Kidney capillary endothelial cell (primary cell): ENCODE measurements around the gene TCF25.
A peak's percentile ranks its signal among the peaks of the same experiment; 100 is the strongest.
"Not testable (repeated sequence)": the region's sequence is repeated elsewhere in the genome, so short reads cannot be mapped to it uniquely, and the experiment has no call there.

Experiments
- DNase-seq: peaks from one replicate; pipeline ENCODE4 v3.0.0-alpha.2; 2018; ENCODE audit warnings: low spot score

The TCF25 gene

GRCh38 chr16:89920723-89921122 is 47.3 kb downstream of the TCF25 start:
- no peak for DNase-seq

- no peak for DNase-seq
Measured at GRCh38 chr16:89921131-89921701, 47.8 kb downstream of the TCF25 start.

GRCh38 chr16:89921702-89922476 is 48.5 kb downstream of the TCF25 start:
- DNase-seq: peak; percentile 94

GRCh38 chr16:89922477-89922883 is 49.1 kb downstream of the TCF25 start:
- DNase-seq: peak; percentile 90

- peak; percentile 82 for DNase-seq
Measured at GRCh38 chr16:89922884-89923639, 49.7 kb downstream of the TCF25 start, which contains the start of gene TUBB3. Gene TUBB3, plus strand, starts transcription at chr16:89923342. Its CDS starts 60 bp downstream, at chr16:89923402.

- DNase-seq: no peak
Measured at GRCh38 chr16:89923640-89924296, 50.4 kb downstream of the TCF25 start.

GRCh38 chr16:89924297-89924924 is 51.0 kb downstream of the TCF25 start:
- DNase-seq: peak; percentile 36

GRCh38 chr16:89924925-89925307 is 51.5 kb downstream of the TCF25 start:
- DNase-seq: no peak

- no peak for DNase-seq
Measured at GRCh38 chr16:89925596-89926079, 52.2 kb downstream of the TCF25 start.

- no peak for DNase-seq
Measured at GRCh38 chr16:89931305-89931896, 58.0 kb downstream of the TCF25 start.

- no peak for DNase-seq
Measured at GRCh38 chr16:89931964-89932363, 58.6 kb downstream of the TCF25 start.

- not testable (repeated sequence) for DNase-seq
Measured at GRCh38 chr16:89934019-89934418, 60.6 kb downstream of the TCF25 start.

- DNase-seq: no peak
Measured at GRCh38 chr16:89934611-89935553, 61.5 kb downstream of the TCF25 start.

- not testable (repeated sequence) for DNase-seq
Measured at GRCh38 chr16:89935620-89936019, 62.2 kb downstream of the TCF25 start.

GRCh38 chr16:89936034-89936433 is 62.6 kb downstream of the TCF25 start:
- DNase-seq: no peak

GRCh38 chr16:89936508-89936907 is 63.1 kb downstream of the TCF25 start:
- no peak for DNase-seq

- DNase-seq: no peak
Measured at GRCh38 chr16:89936981-89937380, 63.6 kb downstream of the TCF25 start.

- no peak for DNase-seq
Measured at GRCh38 chr16:89938175-89938885, 64.9 kb downstream of the TCF25 start.

- DNase-seq: no peak
Measured at GRCh38 chr16:89944773-89945172, 71.4 kb downstream of the TCF25 start.

GRCh38 chr16:89945654-89946053 is 72.3 kb downstream of the TCF25 start:
- DNase-seq: no peak
